HG02623 (cell line): Measurements from ENCODE around the gene CHRNG.
"Not testable (repeated sequence)": the region's sequence is repeated elsewhere in the genome, so short reads cannot be mapped to it uniquely, and the experiment has no call there.

Experiments
- ATAC-seq: cut with Tn5 transposase; IDR thresholded peaks from one replicate; pipeline ENCODE4 v1.9.1; 2021; ENCODE audit warnings: moderate library complexity; ENCODE audit not compliant: unreplicated experiment

CHRNG gene

GRCh38 chr2:232526372-232526941, 13.0 kb upstream of the CHRNG start:
- no peak for ATAC-seq

- no peak for ATAC-seq
Observed at GRCh38 chr2:232527905-232528470, 11.5 kb upstream of the CHRNG start.

GRCh38 chr2:232528746-232529460, 10.6 kb upstream of the CHRNG start:
- ATAC-seq: no peak

GRCh38 chr2:232529806-232530547, 9.5 kb upstream of the CHRNG start:
- ATAC-seq: no peak

GRCh38 chr2:232530626-232531260, 8.7 kb upstream of the CHRNG start:
- ATAC-seq: no peak

- ATAC-seq: no peak
Observed at GRCh38 chr2:232532419-232532818, 7.1 kb upstream of the CHRNG start.

GRCh38 chr2:232532821-232533220, 6.7 kb upstream of the CHRNG start:
- ATAC-seq: not testable (repeated sequence)

GRCh38 chr2:232533944-232534710, 5.4 kb upstream of the CHRNG start:
- no peak for ATAC-seq

- ATAC-seq: no peak
Observed at GRCh38 chr2:232534940-232535651, 4.4 kb upstream of the CHRNG start.

- ATAC-seq: no peak
Observed at GRCh38 chr2:232535761-232536530, 3.5 kb upstream of the CHRNG start.

- ATAC-seq: no peak
Observed at GRCh38 chr2:232537079-232537478, 2.4 kb upstream of the CHRNG start.

GRCh38 chr2:232537499-232537898, 2.0 kb upstream of the CHRNG start:
- no peak for ATAC-seq

- no peak for ATAC-seq
Observed at GRCh38 chr2:232538671-232539070, 821 bp upstream of the CHRNG start.

- ATAC-seq: no peak
Observed at GRCh38 chr2:232540441-232541041, 1.0 kb downstream of the CHRNG start.

GRCh38 chr2:232541195-232541960, 1.9 kb downstream of the CHRNG start:
- no peak for ATAC-seq

GRCh38 chr2:232541961-232542714, 2.6 kb downstream of the CHRNG start:
- no peak for ATAC-seq

GRCh38 chr2:232542715-232543467, 3.4 kb downstream of the CHRNG start:
- ATAC-seq: no peak
